HG02840 (cell line): Measurements from ENCODE around the gene KRTAP6-2.

Experiments
- ATAC-seq: cut with Tn5 transposase; IDR thresholded peaks from one replicate; pipeline ENCODE4 v1.9.1; 2021; ENCODE audit warnings: mild to moderate bottlenecking, moderate library complexity, moderate number of reproducible peaks; ENCODE audit not compliant: unreplicated experiment, low FRiP score

The KRTAP6-2 gene

DNA sequence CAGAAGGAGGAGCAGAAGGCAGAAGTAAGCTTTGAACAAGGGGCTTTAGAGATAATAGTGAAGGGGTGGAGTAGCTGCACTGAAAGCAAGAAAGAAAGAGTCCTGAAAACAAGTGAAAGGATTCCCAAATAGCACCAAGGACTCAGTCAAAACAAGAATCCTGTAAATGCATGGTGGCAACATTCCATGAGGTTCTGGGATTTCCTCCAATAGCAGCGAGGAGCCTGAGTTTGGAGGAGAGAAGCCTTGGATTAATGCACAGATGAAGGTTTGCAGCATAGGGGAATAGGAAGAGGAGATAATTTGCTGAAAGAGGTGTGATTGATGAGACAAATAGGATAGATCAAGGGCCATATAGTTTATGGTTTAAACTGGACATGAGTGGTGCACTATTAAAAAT lies 19.4 kb downstream of the KRTAP6-2 start:
- ATAC-seq, result no peak

DNA sequence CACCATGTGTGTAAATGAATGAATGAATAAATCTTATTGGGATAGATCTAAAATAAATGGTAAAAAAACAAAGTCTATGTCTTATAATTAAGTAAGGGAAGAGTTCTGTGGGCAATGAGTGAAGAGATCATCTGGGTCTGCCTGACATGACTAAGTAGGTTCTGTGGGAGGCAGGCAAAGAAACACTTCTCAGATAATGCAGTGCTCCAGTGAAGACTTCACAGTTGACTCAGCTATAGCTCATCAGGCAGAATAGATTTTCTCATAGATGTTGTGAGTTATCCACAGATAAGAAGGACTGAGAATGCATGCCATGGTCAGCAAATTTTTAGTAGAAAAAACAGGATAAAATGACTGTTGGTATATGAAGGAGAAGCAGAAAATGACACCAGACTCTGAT lies 20.9 kb downstream of the KRTAP6-2 start:
- no peak for ATAC-seq

DNA sequence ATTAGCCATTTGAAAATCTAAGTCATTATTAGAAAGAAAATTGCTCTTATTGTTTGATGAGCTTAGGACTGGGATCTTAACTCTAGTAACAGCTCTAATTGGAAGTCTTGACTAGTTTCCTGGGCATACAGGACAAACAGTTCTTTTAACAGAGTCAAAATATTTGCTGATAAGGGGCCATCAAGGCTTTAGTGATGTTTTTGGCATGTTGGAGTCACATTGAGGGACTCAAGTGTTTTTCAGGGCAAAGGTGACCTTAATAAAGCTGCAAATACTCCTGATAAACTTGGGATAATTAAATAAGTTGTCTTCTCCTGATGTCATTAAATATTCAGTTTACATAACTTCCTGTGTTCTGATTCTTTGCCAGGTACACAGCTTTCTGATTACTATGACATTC lies 31.1 kb downstream of the KRTAP6-2 start:
- ATAC-seq, result no peak

DNA sequence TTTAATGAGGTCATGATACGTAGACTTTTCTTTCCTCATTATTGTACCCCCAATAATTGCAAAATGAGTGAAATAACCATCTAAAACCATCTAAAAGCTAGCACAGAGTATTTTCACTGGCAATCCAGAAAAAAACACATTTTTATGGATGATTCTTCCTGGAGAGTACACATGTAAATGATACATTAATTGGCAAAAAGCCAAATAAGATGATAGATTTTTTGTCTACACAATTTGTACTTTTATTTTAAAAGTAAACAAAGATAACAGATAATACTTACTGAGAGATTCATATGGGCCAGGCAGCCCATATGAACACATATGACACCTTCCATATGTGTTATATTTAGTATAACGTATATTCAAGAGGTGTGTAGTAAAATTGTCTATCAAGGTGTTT lies 35.1 kb downstream of the KRTAP6-2 start:
- no peak for ATAC-seq

DNA sequence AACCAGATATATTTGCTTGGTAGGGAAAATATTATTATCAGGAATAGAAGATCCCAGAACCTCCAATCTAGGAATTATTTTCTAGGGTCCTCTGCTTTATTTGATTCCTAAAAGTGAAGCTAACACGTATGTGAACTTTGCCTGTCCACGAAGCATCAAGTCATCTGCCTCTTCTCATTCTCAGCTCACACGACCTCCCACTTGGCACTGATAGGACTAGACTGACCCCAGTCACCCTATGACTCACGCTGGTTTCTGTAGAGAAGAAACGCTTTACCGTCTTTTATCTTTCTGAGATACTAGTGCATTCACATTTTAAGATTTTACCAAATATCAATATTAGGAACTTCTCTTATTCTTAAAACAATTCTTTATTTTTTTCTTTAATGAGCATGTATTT lies 35.6 kb downstream of the KRTAP6-2 start:
- ATAC-seq, result no peak

DNA sequence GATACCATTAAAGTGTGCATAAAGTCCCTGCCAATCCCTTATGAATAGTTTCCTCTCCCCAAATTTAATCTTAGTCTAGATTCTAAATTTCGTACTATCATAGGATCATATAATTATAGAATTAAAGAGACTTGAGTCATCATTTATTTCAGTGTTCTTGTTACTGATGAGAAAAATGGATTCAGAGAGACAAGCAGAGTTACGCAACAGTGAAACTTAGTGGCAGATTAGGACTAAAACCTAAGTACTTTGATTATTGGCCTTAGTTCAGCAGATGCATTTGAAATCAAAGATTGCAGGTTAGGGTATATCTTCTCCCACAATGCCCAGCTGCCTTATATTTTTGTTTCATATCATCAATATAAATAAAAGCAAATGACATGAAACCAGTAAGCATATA lies 36.7 kb downstream of the KRTAP6-2 start:
- no peak for ATAC-seq

DNA sequence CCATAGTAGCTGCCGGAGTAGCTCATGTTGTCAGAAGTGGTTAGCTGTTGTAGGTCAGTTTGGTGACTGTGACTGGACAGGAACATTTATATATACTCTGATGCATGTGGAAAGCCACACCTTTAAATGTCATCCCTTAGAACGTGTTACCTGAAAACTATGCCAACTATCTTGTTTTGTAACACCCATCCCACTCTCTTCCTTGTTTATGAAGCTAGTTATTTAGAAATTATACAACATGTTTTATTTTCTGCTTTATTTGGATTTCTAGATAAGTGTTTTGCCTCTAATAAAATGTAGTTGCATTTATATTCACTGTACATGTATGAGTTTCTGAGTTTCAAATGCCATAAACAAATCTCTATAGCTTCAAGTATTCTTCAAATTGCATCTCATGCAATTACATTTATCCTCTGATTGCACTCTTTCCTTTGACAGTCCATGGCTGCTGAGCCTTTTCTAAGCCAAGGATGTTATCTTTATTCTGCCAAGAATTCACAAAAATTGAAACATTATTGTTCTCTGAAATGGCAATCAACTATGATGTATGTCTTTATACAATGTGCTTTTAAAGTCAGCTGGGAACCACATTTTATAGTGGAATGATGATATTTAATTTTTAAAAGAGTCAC lies 37.3 kb downstream of the KRTAP6-2 start, which contains the start of gene KRTAP19-7:
KRTAP19-7 (minus strand) TSS at position 51 of the 632 bp plus-strand sequence; CDS start at position 26, 25 bp downstream.
- ATAC-seq, result no peak

DNA sequence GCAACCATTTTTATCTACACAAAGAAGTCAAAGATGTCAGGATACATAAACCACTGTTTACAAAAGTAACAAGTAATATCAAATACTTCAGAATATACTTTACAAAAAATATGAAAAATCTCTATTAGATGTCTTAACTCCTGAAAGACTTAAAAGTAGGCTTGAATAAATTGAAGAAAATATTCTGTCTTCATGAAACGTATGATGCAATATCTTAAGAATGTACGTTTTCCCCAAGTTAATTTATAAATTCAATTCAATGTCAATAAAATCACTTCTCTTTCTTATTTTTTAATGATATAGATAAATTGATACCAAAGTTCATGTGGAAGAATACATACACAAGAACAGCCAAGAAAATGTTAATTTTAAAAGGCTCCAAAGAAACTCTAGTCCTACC lies 43.6 kb downstream of the KRTAP6-2 start:
- ATAC-seq, result no peak

DNA sequence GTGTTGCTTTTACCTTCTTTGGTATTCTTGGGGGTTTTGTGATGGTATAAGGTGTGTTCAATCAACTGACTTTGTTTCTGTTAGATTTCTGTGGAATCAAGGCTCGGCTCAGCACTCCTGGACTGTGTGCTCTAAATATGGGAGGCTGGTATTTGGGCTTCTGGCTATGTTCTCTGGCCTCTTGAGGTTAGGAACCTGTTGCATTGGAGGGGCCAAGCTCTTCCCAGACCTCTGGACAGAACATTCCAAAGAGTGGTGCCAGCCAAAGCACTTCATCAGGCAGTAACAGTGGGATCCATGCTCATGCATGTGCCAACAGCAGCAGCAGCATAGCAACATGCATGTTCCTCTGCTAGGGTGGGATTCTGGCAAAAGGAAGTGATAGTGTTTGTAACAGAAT lies 45.9 kb downstream of the KRTAP6-2 start:
- no peak for ATAC-seq
